GM19395 (cell line): ENCODE results near the gene SAMM50.
"Not testable (repeated sequence)": the region's sequence is repeated elsewhere in the genome, so short reads cannot be mapped to it uniquely, and the experiment has no call there.

Experiments
- ATAC-seq: cut with Tn5 transposase; IDR thresholded peaks from one replicate; pipeline ENCODE4 v1.9.1; 2021; ENCODE audit warnings: mild to moderate bottlenecking, moderate library complexity; ENCODE audit not compliant: unreplicated experiment

The SAMM50 gene

GRCh38 chr22:43999378-43999777, 44.1 kb downstream of the SAMM50 start:
- ATAC-seq = no peak

- ATAC-seq = no peak
Measured at GRCh38 chr22:44000123-44000522, 44.9 kb downstream of the SAMM50 start.

- ATAC-seq = no peak
Measured at GRCh38 chr22:44001521-44001920, 46.3 kb downstream of the SAMM50 start.

- ATAC-seq = no peak
Measured at GRCh38 chr22:44002324-44002723, 47.1 kb downstream of the SAMM50 start.

- ATAC-seq = no peak
Measured at GRCh38 chr22:44002997-44003396, 47.8 kb downstream of the SAMM50 start.

GRCh38 chr22:44003405-44004103, 48.3 kb downstream of the SAMM50 start:
- ATAC-seq = no peak

GRCh38 chr22:44004104-44004460, 48.8 kb downstream of the SAMM50 start:
- no peak for ATAC-seq

GRCh38 chr22:44005524-44005923, 50.3 kb downstream of the SAMM50 start:
- ATAC-seq = no peak

GRCh38 chr22:44012162-44012561, 56.9 kb downstream of the SAMM50 start:
- ATAC-seq = no peak

GRCh38 chr22:44012591-44012990, 57.3 kb downstream of the SAMM50 start:
- ATAC-seq = no peak

GRCh38 chr22:44014241-44014640, 59.0 kb downstream of the SAMM50 start:
- ATAC-seq = no peak

- not testable (repeated sequence) for ATAC-seq
Measured at GRCh38 chr22:44016586-44016985, 61.3 kb downstream of the SAMM50 start.

GRCh38 chr22:44018594-44018993, 63.4 kb downstream of the SAMM50 start:
- ATAC-seq = no peak

GRCh38 chr22:44019416-44019815, 64.2 kb downstream of the SAMM50 start:
- ATAC-seq = no peak

GRCh38 chr22:44019846-44020245, 64.6 kb downstream of the SAMM50 start:
- no peak for ATAC-seq

- no peak for ATAC-seq
Measured at GRCh38 chr22:44020981-44021380, 65.7 kb downstream of the SAMM50 start.

- no peak for ATAC-seq
Measured at GRCh38 chr22:44023404-44024287, 68.4 kb downstream of the SAMM50 start.

- ATAC-seq = no peak
Measured at GRCh38 chr22:44024288-44024921, 69.2 kb downstream of the SAMM50 start, which contains the start of gene PARVB. PARVB (plus strand) TSS chr22:44024302; CDS start chr22:44024340, 38 bp downstream.

- ATAC-seq = peak; percentile 62
Measured at GRCh38 chr22:44025171-44026065, 70.2 kb downstream of the SAMM50 start.

- ATAC-seq = no peak
Measured at GRCh38 chr22:44026066-44026629, 70.9 kb downstream of the SAMM50 start.
